Naive thymus-derived CD4-positive, alpha-beta T cell (primary cell): ENCODE results near the gene LCE3B. TPM values are rescaled to one million over a fixed set of nuclear protein-coding genes. Genes with fewer than 3 reads are reported as not detected.
A peak's percentile ranks its signal among the peaks of the same experiment; 100 is the strongest.

ENCODE experiments used
- ATAC-seq: fragments of 150-1000 bp; cut with Tn5 transposase; 2 replicates; pipeline ENCODE4 v1.10.0; 2021; ENCODE audit warnings: mild to moderate bottlenecking, moderate library complexity
- CTCF ChIA-PET: fragments of 350-600 bp; sonication (Branson Sonifier 250); formaldehyde crosslinking; loops from one replicate; lab custom pipeline; 2021; ENCODE audit warnings: antibody characterized with exemption; lab: Charles Lee
- POLR2A ChIA-PET: fragments of 350-600 bp; sonication (Branson Sonifier 250); formaldehyde crosslinking; loops from one replicate; lab custom pipeline; 2021; ENCODE audit warnings: antibody characterized with exemption, inconsistent platforms; lab: Charles Lee
- DNase-seq, 9 donors: peaks; one replicate each; pipeline versions ENCODE4 v3.0.0 to v3.0.0-alpha.2; 2020 to 2022; ENCODE audit warnings: mixed read lengths in 1 of 9
- H3K27ac ChIP-seq: one replicate; pipeline ENCODE4 v1.7.0; 2013; ENCODE audit warnings: mild to moderate bottlenecking, low read depth, low read length, moderate library complexity
- H3K27me3 ChIP-seq, 2 donors: one replicate each; pipeline ENCODE4 v1.7.0; 2013; ENCODE audit warnings: low read length in 2 of 2, mild to moderate bottlenecking in 2 of 2, moderate library complexity in 2 of 2; ENCODE audit not compliant: control insufficient read depth in 2 of 2, insufficient read depth in 2 of 2
- H3K36me3 ChIP-seq, 3 experiments: 1 replicate in 2 of 3; 2 replicates in 1 of 3; pipeline ENCODE4 v1.7.0; 2013; ENCODE audit warnings: low read length in 3 of 3, mild to moderate bottlenecking in 3 of 3, moderate library complexity in 1 of 3; ENCODE audit not compliant: insufficient read depth in 3 of 3, control insufficient read depth in 2 of 3
- H3K4me1 ChIP-seq, 2 donors: one replicate each; pipeline ENCODE4 v1.7.0; 2013; ENCODE audit warnings: low read length in 2 of 2, mild to moderate bottlenecking in 2 of 2, moderate library complexity in 1 of 2; ENCODE audit not compliant: control insufficient read depth in 2 of 2, insufficient read depth in 2 of 2
- H3K4me3 ChIP-seq: 2 replicates; pipeline ENCODE4 v1.7.0; 2013; ENCODE audit warnings: mild to moderate bottlenecking, low read length
- H3K9me3 ChIP-seq, 3 experiments: 1 replicate in 2 of 3; 2 replicates in 1 of 3; pipeline ENCODE4 v1.7.0; 2013; ENCODE audit warnings: low read length in 3 of 3; ENCODE audit not compliant: control insufficient read depth in 2 of 3
- H3K27ac Mint-ChIP-seq, 9 donors: one replicate each; pipeline ENCODE4 v1.8.0; 2020 to 2022; ENCODE audit warnings: mixed read lengths in 9 of 9, mild to moderate bottlenecking in 8 of 9, moderate library complexity in 5 of 9, inconsistent platforms in 2 of 9
- H3K27me3 Mint-ChIP-seq, 5 donors: one replicate each; pipeline ENCODE4 v1.8.0; 2021 to 2022; ENCODE audit warnings: mixed read lengths in 5 of 5, mild to moderate bottlenecking in 1 of 5
- H3K36me3 Mint-ChIP-seq, 5 donors: one replicate each; pipeline ENCODE4 v1.8.0; 2020 to 2022; ENCODE audit warnings: mixed read lengths in 5 of 5, mild to moderate bottlenecking in 3 of 5, inconsistent platforms in 1 of 5
- H3K4me1 Mint-ChIP-seq, 7 donors: one replicate each; pipeline ENCODE4 v1.8.0; 2020 to 2022; ENCODE audit warnings: mixed read lengths in 7 of 7, mild to moderate bottlenecking in 3 of 7, inconsistent platforms in 1 of 7
- H3K4me3 Mint-ChIP-seq, 10 donors: one replicate each; pipeline ENCODE4 v1.8.0; 2020 to 2022; ENCODE audit warnings: mild to moderate bottlenecking in 10 of 10, mixed read lengths in 10 of 10, moderate library complexity in 6 of 10, inconsistent platforms in 2 of 10
- H3K9me3 Mint-ChIP-seq, 11 donors: one replicate each; pipeline ENCODE4 v1.8.0; 2020 to 2022; ENCODE audit warnings: mixed read lengths in 11 of 11, mild to moderate bottlenecking in 4 of 11, inconsistent platforms in 1 of 11, moderate library complexity in 1 of 11
- intact Hi-C, 2 donors: fragments of 100-400 bp; cut with micrococcal nuclease; formaldehyde crosslinking; loops; one replicate each; pipeline ENCODE4 v1.15.1; 2023
- polyA plus RNA-seq, 2 donors: library from polyadenylated mRNA; unstranded; fragments of 300-500 nt; fragmentation: Illumina TruSeq; gene quantifications; one replicate each; pipeline ENCODE4 v1.2.3, GENCODE V29; 2021
- total RNA-seq, 6 experiments: library from RNA in 5 of 6; stranded (reverse) in 5 of 6; gene quantifications; 1 replicate in 5 of 6; 2 replicates in 1 of 6; pipeline ENCODE4 v1.2.3 and lab custom pipeline; 2021 to 2026

The LCE3B gene
- total and polyA plus RNA-seq, 7 experiments from 2014 or later: not detected

- DNase-seq (no peak), ATAC-seq (no peak)
- intact Hi-C loops: no loop called here
- Mint-ChIP-seq H3K4me1 (peaks cover 0 to 4% (median 0%) of the 10 kb centered on the region in 7 donors), H3K9me3 (peaks cover 3 to 12% (median 6%) of the 10 kb centered on the region in 11 donors), H3K27me3 (peaks cover 9 to 58% (median 34%) of the 10 kb centered on the region in 5 donors), H3K4me3 (no peak overlapping the region), H3K36me3 (peaks cover 0 to 4% (median 0%) of the 10 kb centered on the region in 5 donors), H3K27ac (no peak overlapping the region)
- Histone ChIP-seq H3K27ac (no peak overlapping the region), H3K4me1 (no peaks in the 10 kb centered on the region), H3K4me3 (no peak overlapping the region), H3K27me3 (no peaks in the 10 kb centered on the region), H3K36me3 (no peaks in the 10 kb centered on the region), H3K9me3 (peaks cover 0 to 10% (median 0%) of the 10 kb centered on the region in 3 experiments)
- POLR2A ChIA-PET: no interaction called here
- CTCF ChIA-PET: no interaction called here
Observed at GRCh38 chr1:152623203-152623844, 9.7 kb downstream of the LCE3B start.

GRCh38 chr1:152626744-152627143 is 13.1 kb downstream of the LCE3B start:
- Histone ChIP-seq H3K4me1 (no peaks in the 10 kb centered on the region), H3K27me3 (peaks cover 0 to 5% of the 10 kb centered on the region in 2 donors), H3K9me3 (no peaks in the 10 kb centered on the region), H3K4me3 (no peak overlapping the region), H3K27ac (no peak overlapping the region), H3K36me3 (no peaks in the 10 kb centered on the region)
- POLR2A ChIA-PET: no interaction called here
- no peak overlapping the region for H3K27ac Mint-ChIP-seq
- ATAC-seq (no peak), DNase-seq (no peak)
- no peaks in the 10 kb centered on the region for H3K36me3 Mint-ChIP-seq
- CTCF ChIA-PET: no interaction called here
- no peak overlapping the region for H3K4me3 Mint-ChIP-seq
- peaks cover 0 to 8% (median 2%) of the 10 kb centered on the region in 11 donors for H3K9me3 Mint-ChIP-seq
- H3K4me1 Mint-ChIP-seq: peaks cover 0 to 4% (median 0%) of the 10 kb centered on the region in 7 donors
- H3K27me3 Mint-ChIP-seq: peaks cover 7 to 64% (median 48%) of the 10 kb centered on the region in 5 donors
- intact Hi-C loops: no loop called here

- POLR2A ChIA-PET: no interaction called here
- no peak overlapping the region for H3K4me3 Mint-ChIP-seq
- H3K27me3 Mint-ChIP-seq: peaks cover 16 to 43% (median 32%) of the 10 kb centered on the region in 5 donors
- H3K9me3 ChIP-seq: no peaks in the 10 kb centered on the region
- intact Hi-C loops: no loop called here
- no peaks in the 10 kb centered on the region for H3K36me3 Mint-ChIP-seq
- peaks cover 0 to 16% (median 2%) of the 10 kb centered on the region in 11 donors for H3K9me3 Mint-ChIP-seq
- ATAC-seq (no peak), DNase-seq (no peak)
- no peaks in the 10 kb centered on the region for H3K36me3 ChIP-seq
- no peaks in the 10 kb centered on the region for H3K4me1 Mint-ChIP-seq
- no peak overlapping the region for H3K4me3 ChIP-seq
- no peaks in the 10 kb centered on the region for H3K4me1 ChIP-seq
- H3K27ac Mint-ChIP-seq: peak overlapping the region in 1 of 9 donors; percentile 4
- CTCF ChIA-PET: no interaction called here
- H3K27me3 ChIP-seq: peaks cover 0 to 5% of the 10 kb centered on the region in 2 donors
- H3K27ac ChIP-seq: no peak overlapping the region
Observed at GRCh38 chr1:152630596-152630995, 17.0 kb downstream of the LCE3B start.

- Histone ChIP-seq H3K4me1 (no peaks in the 10 kb centered on the region), H3K36me3 (no peaks in the 10 kb centered on the region), H3K4me3 (no peak overlapping the region), H3K27me3 (no peaks in the 10 kb centered on the region), H3K27ac (no peak overlapping the region), H3K9me3 (no peaks in the 10 kb centered on the region)
- Mint-ChIP-seq H3K9me3 (peaks cover 0 to 12% (median 0%) of the 10 kb centered on the region in 11 donors), H3K4me3 (no peak overlapping the region), H3K27ac (no peak overlapping the region), H3K4me1 (peaks cover 0 to 2% (median 0%) of the 10 kb centered on the region in 7 donors), H3K27me3 (peaks cover 5 to 22% (median 11%) of the 10 kb centered on the region in 5 donors), H3K36me3 (no peaks in the 10 kb centered on the region)
- DNase-seq (no peak), ATAC-seq (no peak)
- ChIA-PET POLR2A (no interaction called here), CTCF (no interaction called here)
- intact Hi-C loops: no loop called here
Observed at GRCh38 chr1:152640351-152640750, 26.7 kb downstream of the LCE3B start.

- Mint-ChIP-seq H3K36me3 (no peaks in the 10 kb centered on the region), H3K27me3 (peaks cover 9 to 42% (median 29%) of the 10 kb centered on the region in 5 donors), H3K4me1 (peaks cover 0 to 2% (median 0%) of the 10 kb centered on the region in 7 donors), H3K4me3 (no peak overlapping the region), H3K9me3 (peaks cover 0 to 10% (median 0%) of the 10 kb centered on the region in 11 donors), H3K27ac (no peak overlapping the region)
- no peaks in the 10 kb centered on the region for H3K36me3 ChIP-seq
- intact Hi-C loops: no loop called here
- no peaks in the 10 kb centered on the region for H3K27me3 ChIP-seq
- ChIA-PET CTCF (no interaction called here), POLR2A (no interaction called here)
- no peak overlapping the region for H3K4me3 ChIP-seq
- no peak for DNase-seq
- no peaks in the 10 kb centered on the region for H3K4me1 ChIP-seq
- no peaks in the 10 kb centered on the region for H3K9me3 ChIP-seq
- no peak for ATAC-seq
- H3K27ac ChIP-seq: no peak overlapping the region
Observed at GRCh38 chr1:152643945-152644344, 30.3 kb downstream of the LCE3B start.

GRCh38 chr1:152645146-152645545 is 31.5 kb downstream of the LCE3B start:
- peaks cover 0 to 4% (median 0%) of the 10 kb centered on the region in 11 donors for H3K9me3 Mint-ChIP-seq
- no peaks in the 10 kb centered on the region for H3K36me3 Mint-ChIP-seq
- no peaks in the 10 kb centered on the region for H3K9me3 ChIP-seq

GRCh38 chr1:152646656-152647055 is 33.0 kb downstream of the LCE3B start:
- H3K4me3 ChIP-seq: no peak overlapping the region
- peaks cover 0 to 2% (median 0%) of the 10 kb centered on the region in 7 donors for H3K4me1 Mint-ChIP-seq
- H3K36me3 ChIP-seq: no peaks in the 10 kb centered on the region
- no peaks in the 10 kb centered on the region for H3K9me3 ChIP-seq
- H3K4me1 ChIP-seq: no peaks in the 10 kb centered on the region
- H3K27ac ChIP-seq: no peak overlapping the region
- ChIA-PET CTCF (no interaction called here), POLR2A (no interaction called here)
- no peak overlapping the region for H3K27ac Mint-ChIP-seq
- H3K27me3 Mint-ChIP-seq: peaks cover 18 to 49% (median 44%) of the 10 kb centered on the region in 5 donors
- intact Hi-C loops: no loop called here
- H3K27me3 ChIP-seq: no peaks in the 10 kb centered on the region
- no peaks in the 10 kb centered on the region for H3K36me3 Mint-ChIP-seq
- peaks cover 0 to 2% (median 0%) of the 10 kb centered on the region in 11 donors for H3K9me3 Mint-ChIP-seq
- DNase-seq: no peak
- ATAC-seq: no peak
- H3K4me3 Mint-ChIP-seq: no peak overlapping the region

More at GRCh38 chr1:152645146-152645545, 31.5 kb downstream of the LCE3B start:
- H3K4me3 ChIP-seq: no peak overlapping the region
- H3K27ac Mint-ChIP-seq: no peak overlapping the region
- DNase-seq (no peak), ATAC-seq (no peak)
- H3K36me3 ChIP-seq: no peaks in the 10 kb centered on the region
- intact Hi-C loops: no loop called here
- no peaks in the 10 kb centered on the region for H3K4me1 ChIP-seq
- peaks cover 10 to 42% (median 35%) of the 10 kb centered on the region in 5 donors for H3K27me3 Mint-ChIP-seq
- H3K27ac ChIP-seq: no peak overlapping the region
- H3K4me1 Mint-ChIP-seq: peaks cover 0 to 2% (median 0%) of the 10 kb centered on the region in 7 donors
- H3K27me3 ChIP-seq: no peaks in the 10 kb centered on the region
- ChIA-PET POLR2A (no interaction called here), CTCF (interaction anchor here (0.9 kb wide), 1 partner anchor 9 kb away, joined by 3 read pairs; no protein-coding TSS in a partner anchor)
- H3K4me3 Mint-ChIP-seq: no peak overlapping the region
